Epithelial cell of proximal tubule (primary cell): Measurements from ENCODE around the gene SSPN. TPM values are rescaled to one million over a fixed set of nuclear protein-coding genes. Genes with fewer than 3 reads are reported as not detected.

Source experiments
- DNase-seq: peaks from one replicate; pipeline ENCODE4 v3.0.0-alpha.2; 2011; ENCODE audit warnings: low read depth
- H3K4me3 ChIP-seq: 2 replicates; pipeline ENCODE4 v1.5.1; 2011; ENCODE audit warnings: low read depth, mild to moderate bottlenecking, low read length
- total RNA-seq: library from RNA; depleted of rRNA; stranded (reverse); fragments of >200 nt; gene quantifications from 2 replicates; pipeline ENCODE4 v1.2.3, GENCODE V29; 2015
- TF ChIP-seq, protein P1 (sequence below): conservative IDR thresholded peaks from 2 replicates; pipeline ENCODE4 v1.5.1; 2012; ENCODE audit warnings: low read depth, mild to moderate bottlenecking, low read length

Gene SSPN
- total RNA-seq, 1 donor from 2014 or later, result 1.6 TPM

DNA sequence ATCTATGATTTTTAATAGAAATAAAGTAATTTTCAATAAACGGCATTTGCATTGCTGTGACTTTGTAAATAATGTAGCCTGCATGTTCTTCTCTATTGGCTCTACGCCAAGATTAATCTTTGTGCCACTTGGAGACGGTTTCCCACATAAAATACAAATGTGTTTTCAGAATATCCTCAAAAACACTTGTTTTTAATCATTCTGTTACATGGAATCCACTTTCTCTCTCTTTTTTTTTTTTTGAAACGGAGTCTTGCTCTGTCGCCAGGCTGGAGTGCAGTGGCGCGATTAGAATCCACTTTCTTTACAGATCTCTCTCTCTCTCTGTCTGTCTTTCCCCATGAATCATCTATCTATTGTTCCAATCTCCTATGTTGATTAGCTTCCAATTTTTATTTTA, 22.8 kb upstream of the SSPN start:
- TF ChIP-seq, protein P1, sequence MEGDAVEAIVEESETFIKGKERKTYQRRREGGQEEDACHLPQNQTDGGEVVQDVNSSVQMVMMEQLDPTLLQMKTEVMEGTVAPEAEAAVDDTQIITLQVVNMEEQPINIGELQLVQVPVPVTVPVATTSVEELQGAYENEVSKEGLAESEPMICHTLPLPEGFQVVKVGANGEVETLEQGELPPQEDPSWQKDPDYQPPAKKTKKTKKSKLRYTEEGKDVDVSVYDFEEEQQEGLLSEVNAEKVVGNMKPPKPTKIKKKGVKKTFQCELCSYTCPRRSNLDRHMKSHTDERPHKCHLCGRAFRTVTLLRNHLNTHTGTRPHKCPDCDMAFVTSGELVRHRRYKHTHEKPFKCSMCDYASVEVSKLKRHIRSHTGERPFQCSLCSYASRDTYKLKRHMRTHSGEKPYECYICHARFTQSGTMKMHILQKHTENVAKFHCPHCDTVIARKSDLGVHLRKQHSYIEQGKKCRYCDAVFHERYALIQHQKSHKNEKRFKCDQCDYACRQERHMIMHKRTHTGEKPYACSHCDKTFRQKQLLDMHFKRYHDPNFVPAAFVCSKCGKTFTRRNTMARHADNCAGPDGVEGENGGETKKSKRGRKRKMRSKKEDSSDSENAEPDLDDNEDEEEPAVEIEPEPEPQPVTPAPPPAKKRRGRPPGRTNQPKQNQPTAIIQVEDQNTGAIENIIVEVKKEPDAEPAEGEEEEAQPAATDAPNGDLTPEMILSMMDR, result no peak

DNA sequence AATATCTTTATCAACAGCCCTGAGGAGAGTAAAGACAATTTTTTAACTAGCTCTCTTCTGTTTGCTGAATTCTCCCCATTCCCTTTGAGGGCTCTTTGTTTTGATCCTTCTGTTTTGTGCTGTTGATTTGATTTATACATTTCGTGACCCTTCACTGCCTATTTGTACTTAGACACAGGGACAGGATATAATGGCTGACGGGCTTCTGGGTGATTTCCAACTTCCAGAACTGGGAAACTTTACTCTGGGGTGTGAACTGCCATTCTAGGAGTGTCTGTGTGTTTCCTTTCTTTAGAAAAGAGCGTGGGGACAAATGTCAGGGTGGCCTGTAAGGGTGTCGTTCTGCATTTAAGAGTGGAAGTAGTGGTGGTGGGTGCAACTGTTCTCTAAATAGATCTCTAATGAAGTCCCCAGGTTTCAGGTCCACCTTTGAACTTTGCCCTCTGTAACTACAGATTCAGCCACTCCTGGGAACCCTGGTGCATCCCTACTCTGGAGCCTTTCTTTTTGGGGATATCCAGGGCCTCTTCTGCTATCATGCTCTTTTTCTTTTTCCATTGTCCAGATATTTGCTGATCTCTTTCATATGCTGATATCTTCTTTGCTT, 22.3 kb upstream of the SSPN start:
- H3K4me3 ChIP-seq, result no peak overlapping the region
- TF ChIP-seq, protein P1, result no peak
- no peak for DNase-seq

More for the DNA sequence above, 22.8 kb upstream of the SSPN start:
- H3K4me3 ChIP-seq, result no peak overlapping the region
- no peak for DNase-seq

DNA sequence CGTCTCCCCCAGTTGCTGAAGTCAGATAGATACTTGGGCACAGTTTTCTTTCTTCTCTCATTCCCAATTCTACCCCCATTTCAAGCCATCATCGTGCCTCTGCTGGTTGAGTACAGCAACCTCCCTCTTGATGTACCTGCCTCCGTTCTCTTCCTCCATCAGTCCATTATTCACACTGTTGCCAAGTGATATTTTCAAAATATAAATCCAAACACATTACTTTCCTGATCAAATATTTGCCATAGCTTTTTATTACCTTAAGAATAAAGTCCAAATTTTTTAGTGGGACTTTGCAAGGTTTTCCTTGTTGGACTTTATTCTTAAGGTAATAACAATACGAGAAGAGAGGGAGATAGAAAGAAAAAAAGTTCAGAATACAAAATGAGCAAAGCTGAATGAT, 18.6 kb upstream of the SSPN start:
- TF ChIP-seq, protein P1, result no peak
- no peak overlapping the region for H3K4me3 ChIP-seq
- DNase-seq, result no peak

DNA sequence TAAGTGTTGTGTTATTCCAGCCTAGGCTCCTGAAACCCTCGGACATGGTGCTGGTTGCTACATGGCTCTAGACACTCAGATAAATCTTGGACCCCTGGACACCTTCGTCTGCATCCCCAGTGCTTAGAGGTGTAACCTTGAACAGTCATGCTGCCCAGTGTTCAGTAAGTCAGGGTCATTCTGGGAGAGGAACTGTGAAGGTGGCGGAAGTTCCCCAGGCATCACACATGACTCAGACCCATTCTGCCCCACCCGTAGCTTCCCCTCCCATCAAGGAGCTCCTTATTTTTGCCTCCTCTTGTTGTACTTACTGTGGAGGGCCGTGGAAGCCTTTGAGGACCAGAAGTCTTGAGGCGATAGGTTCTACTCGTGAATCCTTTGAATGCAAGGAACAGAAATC, 18.1 kb upstream of the SSPN start:
- TF ChIP-seq, protein P1, result no peak

DNA sequence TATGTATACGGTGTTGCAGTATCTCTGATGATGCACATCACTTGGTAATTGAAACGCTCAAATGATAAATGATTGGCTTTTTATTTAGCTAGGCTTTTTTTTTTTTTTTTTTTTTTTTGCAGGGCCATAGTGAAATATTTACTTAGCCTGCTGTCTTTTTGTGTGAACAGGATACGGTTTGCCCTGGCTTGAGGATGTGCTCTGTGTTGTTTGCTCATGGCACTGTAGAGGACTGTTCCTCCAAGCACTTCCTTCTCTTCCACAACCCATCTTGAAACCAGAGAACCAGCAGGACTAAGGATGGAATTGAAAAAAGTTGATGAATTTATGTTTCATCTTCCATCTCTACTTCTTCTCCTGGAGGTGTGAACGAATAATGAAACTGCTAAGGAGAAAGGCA, 15.5 kb upstream of the SSPN start:
- TF ChIP-seq, protein P1, result no peak
- DNase-seq, result no peak
- no peak overlapping the region for H3K4me3 ChIP-seq

More for the DNA sequence above, 18.1 kb upstream of the SSPN start:
- DNase-seq, result no peak
- H3K4me3 ChIP-seq, result no peak overlapping the region

DNA sequence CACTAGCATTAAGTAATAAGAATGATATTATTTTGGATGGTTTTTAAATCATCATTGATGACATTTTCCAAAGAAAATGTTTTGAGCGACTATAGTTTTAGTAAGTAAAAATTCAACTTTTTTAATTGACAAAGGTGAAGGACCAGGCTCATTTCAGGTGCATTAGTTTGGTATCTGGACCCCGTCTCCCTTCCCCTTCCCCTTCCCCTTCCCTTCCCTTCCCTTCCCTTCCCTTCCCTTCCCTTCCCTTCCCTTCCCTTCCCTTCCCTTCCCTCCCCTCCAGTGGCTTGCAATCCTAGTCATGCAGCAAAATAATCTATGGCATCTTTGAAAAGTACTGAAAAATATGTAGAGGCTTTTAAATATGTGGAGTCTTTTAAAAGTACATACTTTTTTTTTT, 13.0 kb upstream of the SSPN start:
- no peak for DNase-seq
- no peak overlapping the region for H3K4me3 ChIP-seq
- TF ChIP-seq, protein P1, result no peak
